ENCODE data around the gene DNAH14. TPM values are rescaled to one million over a fixed set of nuclear protein-coding genes. Genes with fewer than 3 reads are reported as not detected.

Gene DNAH14
- total RNA-seq, 1 donor: 31.8 TPM

- DNase-seq (ENCODE audit: insufficient read length, low spot score, missing footprints): no peak
These were observed 29.3 kb upstream of the DNAH14 start for GRCh38 chr1:224900062-224900630.

GRCh38 chr1:224901087-224901810, 28.2 kb upstream of the DNAH14 start:
- Histone ChIP-seq H3K9me3 (ENCODE audit: low read depth, low read length) (no peaks in the 10 kb centered on the region), H3K4me1 (ENCODE audit: insufficient read depth, low read length) (no peaks in the 10 kb centered on the region), H3K4me2 (ENCODE audit: insufficient read depth, low read length) (no peak overlapping the region), H2AFZ (ENCODE audit: low read length) (no peak overlapping the region), H3K4me3 (ENCODE audit: insufficient read depth, low read length) (no peak overlapping the region), H3K27ac (ENCODE audit: low read depth, low read length) (no peak overlapping the region), H4K20me1 (ENCODE audit: insufficient read depth, low read length) (no peaks in the 10 kb centered on the region), H3K36me3 (ENCODE audit: insufficient read depth, low read length) (no peaks in the 10 kb centered on the region), H3K79me2 (ENCODE audit: insufficient read depth, low read length) (no peaks in the 10 kb centered on the region), H3K27me3 (ENCODE audit: insufficient read depth, low read length) (peaks cover 3% of the 10 kb centered on the region)
- DNase-seq (ENCODE audit: insufficient read length, low spot score, missing footprints): no peak
- no peak for TF ChIP-seq CTCF (IDR thresholded peaks at IDR 0.05; ENCODE audit: extremely low read depth, low read depth, low read length)

More at GRCh38 chr1:224900062-224900630, 29.3 kb upstream of the DNAH14 start:
- H3K9me3 ChIP-seq (ENCODE audit: low read depth, low read length): no peaks in the 10 kb centered on the region
- H3K79me2 ChIP-seq (ENCODE audit: insufficient read depth, low read length): no peaks in the 10 kb centered on the region
- no peak overlapping the region for H3K27ac ChIP-seq (ENCODE audit: low read depth, low read length)
- H3K36me3 ChIP-seq (ENCODE audit: insufficient read depth, low read length): no peaks in the 10 kb centered on the region
- no peak for TF ChIP-seq CTCF (IDR thresholded peaks at IDR 0.05; ENCODE audit: extremely low read depth, low read depth, low read length)
- H3K4me2 ChIP-seq (ENCODE audit: insufficient read depth, low read length): no peak overlapping the region
- no peak overlapping the region for H2AFZ ChIP-seq (ENCODE audit: low read length)
- no peaks in the 10 kb centered on the region for H4K20me1 ChIP-seq (ENCODE audit: insufficient read depth, low read length)
- no peak overlapping the region for H3K4me3 ChIP-seq (ENCODE audit: insufficient read depth, low read length)
- no peaks in the 10 kb centered on the region for H3K27me3 ChIP-seq (ENCODE audit: insufficient read depth, low read length)
- no peaks in the 10 kb centered on the region for H3K4me1 ChIP-seq (ENCODE audit: insufficient read depth, low read length)

DNA sequence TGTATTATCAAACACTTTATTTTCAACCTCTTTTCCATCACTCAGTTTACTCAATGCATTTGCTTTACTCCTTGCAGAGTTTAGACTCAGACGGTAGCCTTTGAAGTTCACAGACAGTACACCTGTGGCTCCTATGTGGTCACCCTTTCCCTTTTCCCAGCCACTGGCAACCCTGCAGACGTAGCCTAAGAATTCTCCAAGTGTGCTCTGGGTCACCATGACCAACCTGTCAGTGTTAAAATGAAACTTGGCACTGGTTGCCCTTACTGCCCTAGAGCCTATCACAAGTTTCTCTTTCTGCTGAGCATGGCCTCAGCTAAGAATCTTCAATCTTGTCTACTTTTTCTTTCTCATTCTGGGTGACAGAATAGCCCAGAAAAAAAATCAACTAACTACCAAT, 25.5 kb upstream of the DNAH14 start:
- H3K27ac ChIP-seq (ENCODE audit: low read depth, low read length): no peak overlapping the region
- H3K4me3 ChIP-seq (ENCODE audit: insufficient read depth, low read length): no peak overlapping the region
- TF ChIP-seq CTCF (IDR thresholded peaks at IDR 0.05; ENCODE audit: extremely low read depth, low read depth, low read length): no peak
- H3K4me1 ChIP-seq (ENCODE audit: insufficient read depth, low read length): no peaks in the 10 kb centered on the region
- no peaks in the 10 kb centered on the region for H3K36me3 ChIP-seq (ENCODE audit: insufficient read depth, low read length)
- H3K9me3 ChIP-seq (ENCODE audit: low read depth, low read length): no peaks in the 10 kb centered on the region
- no peaks in the 10 kb centered on the region for H4K20me1 ChIP-seq (ENCODE audit: insufficient read depth, low read length)
- H3K4me2 ChIP-seq (ENCODE audit: insufficient read depth, low read length): no peak overlapping the region
- H2AFZ ChIP-seq (ENCODE audit: low read length): no peak overlapping the region
- no peak for DNase-seq (ENCODE audit: insufficient read length, low spot score, missing footprints)
- H3K27me3 ChIP-seq (ENCODE audit: insufficient read depth, low read length): peaks cover 6% of the 10 kb centered on the region
- H3K79me2 ChIP-seq (ENCODE audit: insufficient read depth, low read length): no peaks in the 10 kb centered on the region

DNA sequence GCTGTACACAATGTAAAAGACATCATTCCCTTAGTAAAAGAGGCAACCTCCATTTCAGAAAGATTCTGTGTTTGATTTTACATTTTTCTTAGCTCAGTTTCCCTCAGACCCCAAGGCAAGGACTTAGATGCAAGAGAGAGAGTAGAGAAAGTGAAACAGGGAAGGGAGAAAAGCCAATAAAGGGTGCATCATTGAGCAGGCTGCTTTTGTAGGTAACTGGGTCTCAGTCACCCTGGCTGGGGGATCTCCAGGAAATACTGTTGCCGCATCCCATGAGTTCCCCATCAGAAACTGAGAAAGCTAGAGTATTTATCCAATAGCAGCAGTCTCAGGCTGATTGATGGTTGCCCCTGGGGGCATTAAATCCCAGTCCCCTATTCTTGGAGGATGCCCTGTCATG, 23.1 kb upstream of the DNAH14 start:
- no peak for DNase-seq (ENCODE audit: insufficient read length, low spot score, missing footprints)
- Histone ChIP-seq H3K36me3 (ENCODE audit: insufficient read depth, low read length) (no peaks in the 10 kb centered on the region), H3K4me1 (ENCODE audit: insufficient read depth, low read length) (no peaks in the 10 kb centered on the region), H3K27me3 (ENCODE audit: insufficient read depth, low read length) (peaks cover 6% of the 10 kb centered on the region), H3K4me3 (ENCODE audit: insufficient read depth, low read length) (no peak overlapping the region), H3K4me2 (ENCODE audit: insufficient read depth, low read length) (no peak overlapping the region), H4K20me1 (ENCODE audit: insufficient read depth, low read length) (no peaks in the 10 kb centered on the region), H3K9me3 (ENCODE audit: low read depth, low read length) (no peaks in the 10 kb centered on the region), H3K79me2 (ENCODE audit: insufficient read depth, low read length) (no peaks in the 10 kb centered on the region), H3K27ac (ENCODE audit: low read depth, low read length) (no peak overlapping the region), H2AFZ (ENCODE audit: low read length) (no peak overlapping the region)
- TF ChIP-seq CTCF (IDR thresholded peaks at IDR 0.05; ENCODE audit: extremely low read depth, low read depth, low read length): no peak

All from osteoblast (primary cell).